ENCODE measurements around the gene A4GNT. TPM values are rescaled to one million over a fixed set of nuclear protein-coding genes. Genes with fewer than 3 reads are reported as not detected.

The A4GNT gene
- total RNA-seq, 1 donor from 2014 or later: not detected

- Histone ChIP-seq H3K27ac (no peak overlapping the region), H4K20me1 (ENCODE audit: low read depth) (no peaks in the 10 kb centered on the region), H3K27me3 (no peaks in the 10 kb centered on the region), H3K9ac (no peak overlapping the region), H2AFZ (replicated peaks) (no peak overlapping the region), H3K4me2 (no peak overlapping the region), H3K4me3 (no peak overlapping the region), H3F3A (ENCODE audit: low read depth) (no peaks in the 10 kb centered on the region), H3K4me1 (no peaks in the 10 kb centered on the region), H3K9me3 (ENCODE audit: low read depth) (no peaks in the 10 kb centered on the region), H3K79me2 (ENCODE audit: low read depth) (no peaks in the 10 kb centered on the region), H3K36me3 (no peaks in the 10 kb centered on the region)
- DNase-seq (ENCODE audit: low spot score): no peak
- H3K36me3 Mint-ChIP-seq: peaks cover 42% of the 10 kb centered on the region
- TF ChIP-seq EZH2phosphoT487 (IDR thresholded peaks at IDR 0.05): no peak
- TF ChIP-seq, protein P1, sequence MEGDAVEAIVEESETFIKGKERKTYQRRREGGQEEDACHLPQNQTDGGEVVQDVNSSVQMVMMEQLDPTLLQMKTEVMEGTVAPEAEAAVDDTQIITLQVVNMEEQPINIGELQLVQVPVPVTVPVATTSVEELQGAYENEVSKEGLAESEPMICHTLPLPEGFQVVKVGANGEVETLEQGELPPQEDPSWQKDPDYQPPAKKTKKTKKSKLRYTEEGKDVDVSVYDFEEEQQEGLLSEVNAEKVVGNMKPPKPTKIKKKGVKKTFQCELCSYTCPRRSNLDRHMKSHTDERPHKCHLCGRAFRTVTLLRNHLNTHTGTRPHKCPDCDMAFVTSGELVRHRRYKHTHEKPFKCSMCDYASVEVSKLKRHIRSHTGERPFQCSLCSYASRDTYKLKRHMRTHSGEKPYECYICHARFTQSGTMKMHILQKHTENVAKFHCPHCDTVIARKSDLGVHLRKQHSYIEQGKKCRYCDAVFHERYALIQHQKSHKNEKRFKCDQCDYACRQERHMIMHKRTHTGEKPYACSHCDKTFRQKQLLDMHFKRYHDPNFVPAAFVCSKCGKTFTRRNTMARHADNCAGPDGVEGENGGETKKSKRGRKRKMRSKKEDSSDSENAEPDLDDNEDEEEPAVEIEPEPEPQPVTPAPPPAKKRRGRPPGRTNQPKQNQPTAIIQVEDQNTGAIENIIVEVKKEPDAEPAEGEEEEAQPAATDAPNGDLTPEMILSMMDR (IDR thresholded peaks at IDR 0.05): no peak
- no peak for TF ChIP-seq EZH2 (IDR thresholded peaks at IDR 0.05)
- H3K9me3 Mint-ChIP-seq: no peaks in the 10 kb centered on the region
- H3K27me3 Mint-ChIP-seq (ENCODE audit: insufficient read depth, low read depth): peaks cover 2% of the 10 kb centered on the region
- H3K4me1 Mint-ChIP-seq: peaks cover 3% of the 10 kb centered on the region
- no peak overlapping the region for H3K4me3 Mint-ChIP-seq
- no peak overlapping the region for H3K27ac Mint-ChIP-seq
Observed at GRCh38 chr3:138084196-138084595, 48.0 kb downstream of the A4GNT start.

DNA sequence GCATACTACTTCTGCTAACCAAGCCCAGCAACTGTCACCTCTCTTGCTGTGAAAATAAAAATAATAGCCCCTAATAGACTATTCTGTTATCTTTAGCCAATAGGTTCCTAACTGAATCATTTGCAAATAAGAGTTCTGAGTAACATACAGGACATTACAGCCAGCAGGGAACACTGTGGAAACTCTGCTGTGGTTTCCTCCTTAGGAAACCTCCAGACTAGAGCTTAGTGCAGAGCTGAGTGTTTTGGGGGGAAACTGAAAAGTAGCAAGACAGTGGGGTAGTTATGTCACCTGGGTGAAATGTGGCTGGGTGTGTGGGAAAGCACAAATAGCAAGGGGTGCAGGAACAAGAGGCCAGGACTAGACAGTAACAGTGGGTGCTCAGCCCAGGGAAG is 49.2 kb downstream of the A4GNT start:
- Histone ChIP-seq H2AFZ (replicated peaks) (no peak overlapping the region), H3K27ac (no peak overlapping the region), H3K4me3 (no peak overlapping the region), H3K4me1 (no peaks in the 10 kb centered on the region), H4K20me1 (ENCODE audit: low read depth) (no peaks in the 10 kb centered on the region), H3K9ac (no peak overlapping the region), H3F3A (ENCODE audit: low read depth) (no peaks in the 10 kb centered on the region), H3K79me2 (ENCODE audit: low read depth) (no peaks in the 10 kb centered on the region), H3K27me3 (no peaks in the 10 kb centered on the region), H3K36me3 (no peaks in the 10 kb centered on the region), H3K9me3 (ENCODE audit: low read depth) (no peaks in the 10 kb centered on the region), H3K4me2 (no peak overlapping the region)
- TF ChIP-seq EZH2 (IDR thresholded peaks at IDR 0.05): no peak
- TF ChIP-seq, protein P1 (IDR thresholded peaks at IDR 0.05): no peak
- TF ChIP-seq EZH2phosphoT487 (IDR thresholded peaks at IDR 0.05): no peak
- Mint-ChIP-seq H3K9me3 (no peaks in the 10 kb centered on the region), H3K27ac (no peak overlapping the region), H3K27me3 (ENCODE audit: insufficient read depth, low read depth) (peaks cover 2% of the 10 kb centered on the region), H3K36me3 (peaks cover 32% of the 10 kb centered on the region), H3K4me1 (peaks cover 3% of the 10 kb centered on the region), H3K4me3 (no peak overlapping the region)
- no peak for DNase-seq (ENCODE audit: low spot score)

GRCh38 chr3:138082085-138082991 is 49.9 kb downstream of the A4GNT start:
- Histone ChIP-seq H3K9me3 (ENCODE audit: low read depth) (no peaks in the 10 kb centered on the region), H3K79me2 (ENCODE audit: low read depth) (no peaks in the 10 kb centered on the region), H3K4me2 (no peak overlapping the region), H3K36me3 (no peaks in the 10 kb centered on the region), H3K27ac (no peak overlapping the region), H3K4me3 (no peak overlapping the region), H3K27me3 (no peaks in the 10 kb centered on the region), H2AFZ (replicated peaks) (no peak overlapping the region), H4K20me1 (ENCODE audit: low read depth) (no peaks in the 10 kb centered on the region), H3K9ac (no peak overlapping the region), H3K4me1 (no peaks in the 10 kb centered on the region), H3F3A (ENCODE audit: low read depth) (no peaks in the 10 kb centered on the region)
- no peak for DNase-seq (ENCODE audit: low spot score)
- Mint-ChIP-seq H3K4me3 (no peak overlapping the region), H3K27me3 (ENCODE audit: insufficient read depth, low read depth) (peaks cover 2% of the 10 kb centered on the region), H3K36me3 (peaks cover 32% of the 10 kb centered on the region), H3K4me1 (peaks cover 3% of the 10 kb centered on the region), H3K9me3 (no peaks in the 10 kb centered on the region), H3K27ac (no peak overlapping the region)
- TF ChIP-seq EZH2 (IDR thresholded peaks at IDR 0.05) (no peak), EZH2phosphoT487 (IDR thresholded peaks at IDR 0.05) (no peak)
- TF ChIP-seq, protein P1 (IDR thresholded peaks at IDR 0.05): no peak

Measured in neural progenitor cell (in vitro differentiated cells).